Effector memory CD4-positive, alpha-beta T cell (primary cell): ENCODE measurements around the gene POU5F1.
"Not testable (repeated sequence)": the region's sequence is repeated elsewhere in the genome, so short reads cannot be mapped to it uniquely, and the experiment has no call there.

Experiments used
- DNase-seq, 3 donors: peaks; one replicate each; pipeline ENCODE4 v3.0.0-alpha.2; 2020
- H3K27ac ChIP-seq: 2 replicates; pipeline ENCODE4 v1.7.0; 2013; ENCODE audit warnings: mild to moderate bottlenecking, low read length, moderate library complexity; ENCODE audit not compliant: insufficient read depth, poor library complexity, severe bottlenecking
- H3K27me3 ChIP-seq: replicated peaks from 2 replicates; pipeline ENCODE4 v1.7.0; 2013; ENCODE audit warnings: mild to moderate bottlenecking, low read length; ENCODE audit not compliant: insufficient read depth, control insufficient read depth, poor library complexity, severe bottlenecking
- H3K36me3 ChIP-seq: 2 replicates; pipeline ENCODE4 v1.7.0; 2013; ENCODE audit warnings: mild to moderate bottlenecking, low read length, moderate library complexity; ENCODE audit not compliant: control insufficient read depth, insufficient read depth
- H3K4me1 ChIP-seq: 2 replicates; pipeline ENCODE4 v1.7.0; 2013; ENCODE audit warnings: low read length, mild to moderate bottlenecking; ENCODE audit not compliant: control insufficient read depth, insufficient read depth, poor library complexity, severe bottlenecking
- H3K4me3 ChIP-seq: 2 replicates; pipeline ENCODE4 v1.7.0; 2013; ENCODE audit warnings: low read length, low read depth, mild to moderate bottlenecking; ENCODE audit not compliant: insufficient read depth, poor library complexity, severe bottlenecking
- H3K9me3 ChIP-seq: 2 replicates; pipeline ENCODE4 v1.7.0; 2013; ENCODE audit warnings: mild to moderate bottlenecking, low read length, moderate library complexity; ENCODE audit not compliant: control insufficient read depth

Gene POU5F1

DNA sequence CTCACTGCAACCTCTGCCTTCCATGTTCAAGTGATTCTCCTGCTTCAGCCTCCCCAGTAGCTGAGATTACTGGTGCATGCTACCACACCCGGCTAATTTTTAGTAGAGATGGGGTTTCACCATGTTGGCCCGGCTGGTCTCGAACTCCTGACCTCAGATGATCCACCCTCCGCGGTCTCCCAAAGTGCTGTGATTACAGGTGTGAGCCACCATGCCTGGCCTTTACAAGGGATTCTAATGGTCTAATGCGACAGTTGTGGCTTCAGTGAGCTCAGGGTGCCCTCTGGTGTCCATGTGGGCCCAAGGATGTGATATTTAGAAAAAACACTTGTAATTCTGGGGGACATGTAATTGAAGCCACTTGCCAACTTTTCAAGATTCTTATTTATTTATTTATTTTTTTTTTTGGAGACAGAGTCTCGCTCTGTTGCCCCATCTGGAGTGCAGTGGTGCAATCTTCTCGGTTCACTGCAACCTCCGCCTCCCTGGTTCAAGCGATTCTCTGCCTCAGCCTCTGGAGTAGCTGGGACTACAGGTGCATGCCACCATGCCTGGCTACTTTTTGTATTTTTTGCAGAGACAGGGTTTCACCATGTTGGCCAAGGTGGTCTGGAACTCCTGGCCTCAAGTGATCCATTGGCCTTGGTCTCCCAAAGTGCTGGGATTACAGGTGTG lies 22.1 kb upstream of the POU5F1 start:
- DNase-seq = peak in 2 of 3 donors; percentile 20 to 34
- not testable (repeated sequence) for H3K27me3 ChIP-seq, H3K36me3 ChIP-seq, H3K4me3 ChIP-seq, H3K27ac ChIP-seq, H3K9me3 ChIP-seq, H3K4me1 ChIP-seq

DNA sequence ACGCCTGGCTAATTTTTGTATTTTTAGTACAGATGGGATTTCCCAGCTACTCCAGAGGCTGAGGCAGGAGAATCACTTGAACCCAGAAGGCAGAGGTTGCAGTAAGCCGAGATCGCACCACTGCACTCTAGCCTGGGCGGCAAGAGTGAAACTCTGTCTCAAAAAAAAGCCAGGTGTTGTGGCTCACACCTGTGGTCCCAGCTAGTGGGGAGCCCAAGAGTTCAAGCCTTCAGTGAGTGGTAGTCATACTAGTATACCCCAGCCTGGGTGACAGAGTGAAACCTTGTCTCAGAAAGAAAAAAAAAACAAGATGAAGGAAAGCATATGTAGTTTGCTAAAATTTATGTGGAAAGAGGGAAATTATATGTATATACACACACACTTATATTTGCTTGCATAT lies 20.0 kb upstream of the POU5F1 start:
- Histone ChIP-seq H3K4me3 (no peak overlapping the region), H3K36me3 (peaks cover 4% of the 10 kb centered on the region), H3K27ac (no peak overlapping the region), H3K9me3 (no peaks in the 10 kb centered on the region), H3K4me1 (no peaks in the 10 kb centered on the region), H3K27me3 (no peaks in the 10 kb centered on the region)
- no peak for DNase-seq

DNA sequence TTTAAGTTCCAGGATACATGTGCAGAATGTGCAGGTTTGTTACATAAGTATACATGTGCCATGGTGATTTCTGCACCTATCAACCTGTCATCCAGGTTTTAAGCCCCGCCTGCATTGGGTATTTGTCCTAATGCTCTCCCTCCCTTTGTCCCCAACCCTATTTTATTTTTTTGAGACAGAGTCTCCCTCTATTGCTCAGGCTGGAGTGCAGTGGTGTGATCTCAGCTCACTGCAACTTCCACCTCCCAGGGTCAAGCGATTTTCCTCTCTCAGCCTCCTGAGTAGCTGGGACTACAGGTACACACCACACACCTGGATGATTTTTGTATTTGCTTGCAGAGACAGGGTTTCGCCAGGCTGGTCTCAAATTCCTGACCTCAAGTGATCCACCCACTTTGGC lies 18.7 kb upstream of the POU5F1 start:
- DNase-seq, H3K4me3 ChIP-seq: not testable (repeated sequence)

DNA sequence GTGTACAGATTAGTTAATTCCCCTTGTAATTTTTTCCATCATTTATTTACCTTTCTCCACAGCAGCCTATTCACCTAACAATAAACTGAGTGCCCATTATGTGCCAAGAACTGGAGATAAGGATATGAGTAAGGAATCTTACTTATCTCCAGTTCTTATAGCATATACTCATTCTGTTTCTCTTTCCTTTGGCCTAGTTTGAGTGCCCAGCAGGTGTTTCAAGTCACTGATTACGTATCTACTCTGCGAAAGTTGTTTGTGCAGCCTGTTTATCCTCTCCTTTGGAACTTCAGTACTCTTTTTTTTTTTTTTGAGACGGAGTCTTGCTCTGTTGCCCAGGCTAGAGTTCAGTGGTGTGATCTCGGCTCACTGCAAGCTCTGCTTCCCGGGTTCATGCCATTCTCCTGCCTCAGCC lies 17.3 kb upstream of the POU5F1 start:
- Histone ChIP-seq H3K9me3 (no peaks in the 10 kb centered on the region), H3K27me3 (no peaks in the 10 kb centered on the region), H3K36me3 (no peaks in the 10 kb centered on the region), H3K4me1 (no peaks in the 10 kb centered on the region), H3K27ac (no peak overlapping the region), H3K4me3 (no peak overlapping the region)
- DNase-seq = no peak

More for the DNA sequence above, 18.7 kb upstream of the POU5F1 start:
- H3K27ac ChIP-seq, H3K9me3 ChIP-seq, H3K4me1 ChIP-seq, H3K36me3 ChIP-seq, H3K27me3 ChIP-seq: not testable (repeated sequence)

DNA sequence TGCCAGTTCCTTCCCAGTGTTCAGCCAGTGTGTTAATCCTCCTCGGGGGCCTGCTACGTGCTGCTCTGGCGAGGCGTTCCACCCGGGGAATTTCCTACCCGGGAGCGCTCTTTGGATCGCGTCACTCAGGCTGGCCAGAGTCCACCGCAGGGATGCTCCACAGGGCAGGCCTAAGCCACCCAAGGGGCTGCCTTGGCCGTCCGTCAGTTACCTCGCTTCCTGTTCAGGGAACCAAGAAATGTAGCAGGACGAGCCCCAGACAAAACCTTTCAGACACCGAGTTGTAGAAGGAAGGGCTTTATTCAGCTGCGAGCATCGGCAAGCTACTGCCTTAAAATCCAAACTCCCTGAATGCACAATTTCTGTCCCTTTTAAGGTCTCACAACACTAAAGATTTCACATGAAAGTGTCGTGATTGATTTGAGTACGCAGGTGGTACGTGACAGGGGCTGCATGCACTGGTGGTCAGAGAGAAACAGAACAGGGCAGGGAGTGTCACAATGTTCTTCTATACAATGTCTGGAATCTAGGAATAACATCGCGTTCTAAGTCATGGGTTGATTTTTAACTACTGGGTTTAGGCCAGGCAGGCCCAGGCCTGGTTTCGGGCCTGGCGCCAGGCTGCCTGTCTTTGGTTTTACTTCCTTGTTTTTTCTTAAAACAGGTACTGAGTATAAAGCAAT lies 15.7 kb upstream of the POU5F1 start:
- H3K4me3 ChIP-seq = no peak overlapping the region
- H3K27me3 ChIP-seq = no peaks in the 10 kb centered on the region
- no peaks in the 10 kb centered on the region for H3K4me1 ChIP-seq
- no peak for DNase-seq
- H3K27ac ChIP-seq = no peak overlapping the region
- H3K36me3 ChIP-seq = no peaks in the 10 kb centered on the region
- H3K9me3 ChIP-seq = no peaks in the 10 kb centered on the region

DNA sequence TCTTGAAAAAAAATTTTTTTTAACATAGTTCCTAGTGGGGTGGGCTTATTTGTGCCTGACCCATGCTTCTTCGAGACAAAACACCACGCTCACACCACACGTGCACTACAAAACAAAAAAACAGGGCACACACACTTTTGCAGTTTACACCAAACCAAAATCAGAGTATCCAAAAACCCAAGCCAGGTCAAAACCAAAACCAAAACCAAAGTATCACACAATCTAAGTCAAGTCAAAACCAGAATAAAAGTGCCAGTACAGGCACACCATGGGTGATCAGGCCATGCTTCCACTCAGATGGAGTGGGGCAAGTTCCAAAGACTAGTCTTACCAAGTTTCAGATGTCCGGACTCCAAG lies 15.2 kb upstream of the POU5F1 start:
- not testable (repeated sequence) for H3K4me1 ChIP-seq, DNase-seq, H3K36me3 ChIP-seq, H3K27ac ChIP-seq, H3K27me3 ChIP-seq, H3K9me3 ChIP-seq, H3K4me3 ChIP-seq

DNA sequence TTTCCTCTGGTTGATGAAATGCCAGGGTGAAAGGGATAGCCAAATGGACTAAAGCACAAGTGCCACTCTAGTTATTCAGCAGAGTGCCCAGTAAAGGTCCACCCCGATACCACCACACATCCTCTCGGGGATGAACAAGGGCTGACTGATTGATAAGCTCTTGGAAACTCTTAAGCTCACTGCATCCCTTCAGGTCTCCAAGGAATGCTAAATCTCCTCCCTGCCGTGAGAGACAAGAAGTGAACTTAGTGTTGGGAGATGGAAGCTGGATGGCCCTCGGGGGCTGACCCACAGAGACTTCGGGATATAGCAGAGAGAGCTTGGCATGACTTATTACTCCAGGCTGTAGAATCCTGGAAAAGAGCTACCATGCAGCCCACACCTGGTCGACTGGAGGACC lies 13.4 kb upstream of the POU5F1 start:
- not testable (repeated sequence) for H3K9me3 ChIP-seq, H3K27me3 ChIP-seq, H3K36me3 ChIP-seq, H3K4me3 ChIP-seq, H3K4me1 ChIP-seq, H3K27ac ChIP-seq, DNase-seq

DNA sequence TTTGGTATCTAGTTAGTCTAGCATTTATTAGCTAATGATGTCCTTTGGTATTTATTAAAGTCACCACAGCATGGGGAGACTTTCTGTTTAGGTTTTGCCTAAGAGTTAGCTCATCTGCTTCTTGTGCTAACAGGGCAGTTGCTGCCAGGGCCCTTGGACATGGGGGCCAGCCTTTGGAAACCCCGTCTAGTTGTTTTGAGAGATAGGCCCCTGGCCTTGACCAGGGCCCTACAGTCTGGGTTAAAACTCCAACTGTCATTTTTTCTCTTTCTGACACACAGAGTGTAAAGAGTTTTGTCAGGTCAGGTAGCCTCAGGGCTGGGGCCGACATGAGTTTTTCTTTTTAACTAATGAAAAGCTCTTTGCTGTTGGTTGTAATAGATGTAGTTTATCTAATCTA lies 12.8 kb upstream of the POU5F1 start:
- not testable (repeated sequence) for H3K4me1 ChIP-seq, DNase-seq, H3K4me3 ChIP-seq, H3K36me3 ChIP-seq, H3K27me3 ChIP-seq, H3K9me3 ChIP-seq, H3K27ac ChIP-seq

DNA sequence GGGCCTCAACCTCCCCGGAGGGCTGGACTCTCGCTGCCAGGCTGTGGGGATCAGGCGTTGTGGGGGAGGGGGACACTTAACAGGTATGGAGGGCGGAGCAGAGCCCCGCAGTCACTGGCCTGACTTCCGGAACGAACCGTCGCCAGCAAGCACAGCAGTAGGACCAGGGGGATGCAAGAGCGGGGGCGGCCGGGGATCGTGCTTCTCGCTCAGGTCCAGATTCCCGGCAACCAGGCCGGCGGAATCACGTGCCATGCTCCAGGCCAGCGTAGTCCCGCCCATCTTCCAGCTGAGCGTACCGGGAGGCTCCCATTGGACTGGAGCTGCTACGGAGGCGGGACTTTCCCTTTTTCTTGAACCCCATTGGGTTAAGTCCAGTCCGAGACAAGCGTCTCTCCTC lies 10.0 kb upstream of the POU5F1 start:
- H3K9me3 ChIP-seq = no peaks in the 10 kb centered on the region
- no peaks in the 10 kb centered on the region for H3K36me3 ChIP-seq
- peak overlapping the region; percentile 44 for H3K4me3 ChIP-seq
- DNase-seq = peak in 2 of 3 donors; percentile 24 to 69
- no peak overlapping the region for H3K27ac ChIP-seq
- H3K4me1 ChIP-seq = peaks cover 8% of the 10 kb centered on the region
- H3K27me3 ChIP-seq = no peaks in the 10 kb centered on the region

DNA sequence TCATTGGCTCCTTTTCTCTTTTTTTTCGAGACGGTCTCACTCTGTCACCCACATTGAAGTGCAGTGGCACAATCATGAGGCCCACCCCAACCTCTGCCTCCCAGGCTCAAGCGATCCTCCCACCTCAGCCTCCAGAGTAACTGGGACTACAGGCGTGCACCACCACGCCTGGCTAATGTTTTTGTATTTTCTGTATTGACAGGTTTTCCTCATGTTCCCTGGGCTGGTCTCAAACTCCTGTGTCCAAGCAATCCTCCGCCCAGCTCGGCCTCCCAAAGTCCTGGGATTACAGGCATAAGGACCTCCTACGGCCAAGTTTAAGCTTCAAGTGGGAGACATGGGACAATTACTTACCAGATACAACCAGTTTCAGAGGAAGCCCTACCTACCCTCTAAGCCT lies 9.4 kb upstream of the POU5F1 start:
- Histone ChIP-seq H3K4me3 (peak overlapping the region; percentile 44), H3K27me3 (no peaks in the 10 kb centered on the region), H3K27ac (no peak overlapping the region), H3K4me1 (peaks cover 8% of the 10 kb centered on the region), H3K9me3 (no peaks in the 10 kb centered on the region), H3K36me3 (no peaks in the 10 kb centered on the region)
- no peak for DNase-seq
